ENCODE measurements around the gene PRF1.

The PRF1 gene

DNA sequence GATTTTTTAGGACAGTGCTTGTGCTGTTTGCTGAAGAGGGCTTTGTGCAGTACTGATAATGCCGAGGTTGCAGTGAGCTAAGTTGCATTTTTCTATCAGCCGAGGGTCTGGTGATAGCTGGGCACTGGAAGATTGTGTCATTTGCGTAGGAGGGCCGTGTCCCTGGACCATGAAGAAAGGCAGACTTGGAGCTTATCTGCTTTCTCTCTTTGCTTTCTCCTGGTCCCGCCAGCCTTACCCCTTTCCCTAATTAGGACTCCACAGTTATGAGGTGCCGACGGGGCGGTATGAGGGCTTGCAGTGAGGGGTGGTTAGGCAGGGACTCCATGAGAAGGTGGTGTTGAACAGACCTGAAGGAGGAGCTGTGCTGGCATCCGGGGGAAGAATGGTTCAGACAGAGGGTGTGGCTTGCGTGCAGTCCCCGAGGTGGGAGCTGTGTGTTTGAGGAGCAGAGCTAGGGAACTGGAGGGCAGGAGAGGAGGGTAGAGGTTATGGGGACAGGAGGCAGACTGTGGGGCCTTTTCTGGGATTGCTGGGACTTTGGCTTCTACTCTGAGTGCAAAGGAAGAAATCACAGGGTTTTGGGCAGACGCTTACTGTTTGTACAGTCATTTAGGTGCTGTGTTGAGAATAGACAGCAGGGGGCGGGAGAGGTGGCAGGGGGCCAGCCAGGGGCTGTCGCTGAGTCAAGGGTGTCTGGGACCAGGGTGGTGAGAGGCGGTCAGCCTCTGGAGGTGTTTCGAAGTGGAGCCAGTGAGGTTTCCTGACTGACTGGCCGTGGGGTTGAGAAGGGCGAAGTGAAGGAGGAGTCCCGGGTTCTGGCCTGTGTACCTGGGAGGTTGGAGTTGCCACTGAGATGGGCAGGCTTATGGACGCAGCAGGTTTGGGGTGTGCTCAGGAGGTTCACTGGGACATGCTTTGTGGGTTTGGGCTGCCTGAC lies 43.4 kb downstream of the PRF1 start:
- DNase-seq, result peak; percentile 59 to 60

DNA sequence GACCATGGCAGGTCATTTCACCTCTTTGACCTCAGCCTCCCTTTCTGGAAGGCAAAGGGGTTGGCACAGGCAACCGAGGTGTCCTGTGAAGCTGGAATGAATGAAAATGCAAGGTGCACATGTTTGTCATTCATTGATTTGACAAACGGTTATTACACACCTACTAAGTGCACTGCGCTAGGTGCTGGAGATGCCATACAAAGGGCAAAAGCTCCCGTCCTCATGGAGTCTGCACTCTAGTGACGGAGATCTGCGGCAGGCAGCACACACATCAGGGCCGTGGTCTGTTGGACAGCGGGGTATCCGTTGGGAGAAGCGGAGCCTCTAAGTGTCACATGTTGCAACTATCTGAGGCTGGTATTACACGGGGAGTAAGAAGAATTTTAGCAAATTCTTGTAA lies 44.2 kb downstream of the PRF1 start:
- no peak for DNase-seq

DNA sequence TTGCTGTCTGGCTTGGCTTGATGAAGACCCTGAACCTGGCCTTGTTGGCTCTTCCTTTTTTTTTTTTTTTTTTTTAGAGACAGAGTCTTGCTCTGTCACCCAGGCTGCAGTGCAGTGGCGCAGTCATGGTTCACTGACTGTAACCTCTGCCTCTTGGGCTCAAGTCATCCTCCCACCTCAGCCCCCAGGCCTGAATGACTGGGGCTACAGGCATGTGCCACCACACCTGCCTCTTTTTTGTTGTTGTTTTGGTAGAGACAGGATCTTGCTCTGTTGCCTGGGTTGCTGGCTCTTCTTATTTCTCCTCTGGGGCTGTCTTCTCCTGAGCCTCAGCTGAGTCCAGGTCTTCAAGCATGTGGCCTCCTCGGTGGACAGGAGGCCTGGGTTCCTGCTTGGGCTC lies 44.7 kb downstream of the PRF1 start:
- DNase-seq, result no peak

DNA sequence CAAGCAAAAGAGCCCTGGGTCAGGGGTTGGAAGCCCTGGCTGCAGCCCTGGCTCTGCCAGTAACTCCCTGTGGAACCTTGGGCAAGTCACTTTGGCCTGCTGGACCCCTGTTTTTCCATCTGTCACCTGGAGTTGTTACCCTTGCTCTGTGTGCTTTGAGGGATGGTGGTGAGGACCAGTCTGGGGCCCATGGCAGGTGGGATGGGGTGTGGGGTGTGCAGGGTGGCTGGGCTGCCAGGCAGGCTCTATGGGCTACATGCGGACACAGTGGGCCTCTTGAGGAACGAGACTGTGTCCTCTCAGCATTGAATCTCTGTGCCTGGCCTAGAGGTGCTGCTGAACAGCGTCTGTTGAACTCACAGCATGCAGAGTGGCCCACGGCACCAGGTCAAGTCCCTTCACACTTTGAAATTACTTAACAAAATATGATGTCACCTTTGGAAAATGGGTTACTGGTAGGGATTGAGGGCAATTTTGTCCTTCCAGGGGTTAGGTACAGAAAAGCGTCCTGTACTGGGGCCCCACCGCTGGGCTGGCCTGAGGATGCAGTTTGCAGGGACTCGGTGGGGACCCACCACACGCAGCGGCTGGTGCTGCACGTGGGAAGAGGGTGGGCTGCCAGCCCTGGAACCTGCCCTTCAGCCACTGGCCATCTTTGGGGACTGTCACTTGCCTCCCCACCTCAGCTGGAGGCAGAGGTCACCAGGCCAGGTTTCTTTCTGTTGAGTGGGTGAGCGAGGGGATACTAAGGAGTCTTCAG lies 45.3 kb downstream of the PRF1 start:
- DNase-seq, result no peak

DNA sequence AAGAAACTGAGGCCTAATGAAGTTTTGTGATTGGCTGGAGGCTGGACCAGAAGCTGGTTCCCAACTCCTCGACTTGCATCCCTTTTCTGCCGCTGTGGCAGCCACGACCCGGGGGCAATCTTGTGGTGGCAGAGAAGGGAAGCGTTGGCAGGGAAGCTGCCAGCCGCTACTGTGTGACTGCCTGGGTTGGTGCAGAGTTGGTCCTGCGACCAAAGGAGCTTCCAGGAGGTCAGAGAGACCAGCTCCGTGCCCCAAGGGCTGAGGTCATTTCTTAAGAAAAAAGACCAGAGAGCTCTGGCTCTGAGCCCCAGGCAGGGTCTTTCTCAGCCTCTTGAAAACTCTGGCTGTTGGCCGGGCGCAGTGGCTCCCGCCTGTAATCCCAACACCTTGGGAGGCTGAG lies 47.2 kb downstream of the PRF1 start:
- no peak for DNase-seq

DNA sequence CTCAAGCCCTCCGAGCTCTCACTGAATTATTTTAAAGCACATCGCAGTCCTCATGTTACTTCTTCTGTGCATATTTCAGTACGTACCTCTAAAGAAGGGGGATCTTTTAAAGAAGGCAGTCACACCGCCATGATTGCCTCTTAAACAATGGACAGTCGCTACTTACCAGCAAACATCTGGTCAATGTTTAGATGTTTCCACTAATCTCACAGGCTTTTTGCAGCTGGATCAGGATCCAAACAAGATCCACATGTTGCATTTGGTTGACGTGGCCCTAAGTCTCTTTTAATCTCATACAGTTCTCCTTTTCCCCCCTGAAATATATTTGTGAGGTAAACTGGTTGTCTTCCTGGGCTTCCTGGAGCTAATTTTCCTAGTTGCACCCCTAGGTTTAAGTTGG lies 50.0 kb downstream of the PRF1 start:
- DNase-seq, result no peak

DNA sequence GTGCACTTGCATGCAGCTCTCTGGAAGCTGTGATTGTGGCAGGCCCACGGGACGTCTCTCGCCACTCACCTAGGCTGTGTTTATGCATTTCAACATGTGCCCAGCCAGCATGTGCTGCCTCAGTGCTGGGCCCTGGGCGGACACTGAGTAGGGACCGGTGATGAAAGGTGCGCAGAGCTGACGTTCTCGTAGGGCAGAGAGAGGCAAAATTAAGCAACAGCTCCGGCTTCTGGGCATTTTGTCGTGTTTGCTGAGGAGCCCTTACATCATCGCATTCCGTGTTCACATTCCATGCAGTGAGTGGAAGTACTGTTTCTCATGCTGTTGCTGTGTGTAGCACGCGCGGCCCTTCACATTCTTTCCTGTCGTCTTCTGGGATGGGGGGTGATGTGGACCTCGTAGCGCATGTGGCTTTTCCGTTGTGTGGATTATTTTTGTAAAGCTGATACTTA lies 50.5 kb downstream of the PRF1 start:
- no peak for DNase-seq

DNA sequence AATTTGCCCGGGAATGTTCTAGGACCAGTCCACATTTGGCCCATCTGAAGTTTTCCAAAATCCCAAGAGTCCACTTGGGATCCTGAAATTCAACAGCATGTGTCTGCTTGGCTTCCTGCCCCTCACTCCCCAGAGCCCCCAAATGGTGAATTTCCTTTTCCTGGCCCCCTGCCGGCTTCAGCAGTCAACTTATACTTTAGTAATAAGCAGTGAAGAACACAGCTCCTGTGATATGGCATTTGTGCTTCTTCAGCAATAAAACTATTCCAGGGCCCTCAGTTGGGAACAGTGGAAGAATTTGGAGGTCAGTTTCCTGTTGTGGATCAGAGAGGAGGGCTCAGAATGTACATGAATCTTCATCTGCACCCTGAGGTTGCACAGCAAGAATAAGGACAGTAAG lies 51.1 kb downstream of the PRF1 start:
- no peak for DNase-seq

DNA sequence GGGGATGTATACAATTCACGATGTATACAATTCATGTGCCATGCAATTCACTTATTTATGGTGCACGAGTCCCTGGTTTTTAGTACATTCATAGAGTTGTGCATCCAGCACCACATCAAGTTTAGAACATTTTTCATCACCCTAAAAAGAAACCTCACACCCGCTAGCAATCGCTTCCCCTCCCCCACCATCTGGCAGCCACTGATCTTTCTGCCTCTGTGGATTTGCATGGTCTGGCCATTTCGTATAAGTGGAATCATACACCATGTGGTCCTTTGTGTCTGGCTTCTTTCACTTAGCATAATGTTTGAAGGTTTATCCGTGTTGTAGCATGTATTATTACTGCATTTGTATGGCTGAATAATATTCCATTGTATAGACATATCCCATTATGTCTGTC lies 52.1 kb downstream of the PRF1 start:
- DNase-seq, result no peak

DNA sequence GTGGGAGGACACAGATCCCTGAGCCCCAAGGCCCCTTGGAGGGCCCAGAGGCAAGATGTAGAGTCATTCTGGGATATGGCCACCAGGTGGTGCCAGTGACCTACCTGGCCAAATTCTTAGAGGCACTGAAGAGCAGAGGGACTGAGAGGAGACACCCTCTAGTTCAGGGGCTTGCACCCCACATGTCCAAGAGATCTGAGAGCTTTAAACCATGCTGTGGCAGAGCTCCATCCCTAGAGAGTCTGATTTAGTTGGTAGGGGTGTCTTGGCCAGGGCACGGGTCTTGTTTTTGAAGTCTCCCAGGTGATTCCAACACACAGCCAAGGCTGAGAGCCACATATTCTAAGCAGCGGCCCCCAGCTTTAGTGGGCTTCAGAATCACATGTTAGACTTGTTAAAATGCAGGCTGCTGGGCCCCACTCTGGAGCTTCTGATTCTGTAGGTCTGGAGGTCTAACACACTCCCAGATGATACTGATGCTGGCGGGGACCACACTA lies 52.5 kb downstream of the PRF1 start:
- DNase-seq, result peak; percentile 60 to 66

DNA sequence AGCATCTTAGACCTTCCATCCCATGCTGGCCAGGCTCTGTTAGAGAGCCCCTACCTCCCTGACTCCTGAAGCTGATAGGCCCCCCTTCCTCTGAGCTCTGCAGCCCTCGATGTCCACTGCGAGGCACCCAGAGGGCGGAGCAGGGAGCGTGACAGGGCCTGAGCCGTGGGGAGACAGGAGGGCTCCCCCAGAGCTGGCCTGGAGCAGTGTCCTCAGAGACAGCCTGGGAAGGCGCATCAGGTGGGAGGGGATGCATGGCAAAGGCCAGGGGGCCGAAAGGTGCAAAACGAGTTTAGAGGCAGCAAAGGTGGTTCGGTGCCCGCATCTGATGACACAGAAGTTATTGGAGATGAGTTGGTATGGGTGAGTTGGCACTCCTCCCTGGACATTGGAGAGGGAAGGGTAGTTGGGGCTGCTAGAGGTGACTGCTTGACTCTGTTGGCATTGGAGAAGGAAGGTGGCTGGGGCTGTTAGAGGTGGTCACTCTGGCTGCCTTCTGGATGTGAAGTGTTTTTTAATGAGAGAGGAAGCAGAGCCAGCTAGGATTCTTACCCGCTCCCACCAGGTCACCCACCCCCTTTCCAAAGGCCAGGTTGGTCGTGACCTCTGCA lies 53.1 kb downstream of the PRF1 start:
- DNase-seq, result no peak
